A549 (cell line): Measurements from ENCODE around the gene LIAS. TPM values are rescaled to one million over a fixed set of nuclear protein-coding genes. Genes with fewer than 3 reads are reported as not detected.

Experiments
- ATAC-seq, 2 experiments: fragments of 200-7000 bp in 1 of 2; fragments of >200 bp in 1 of 2; cut with Nextera tagmentation in 1 of 2; cut with Tn5 transposase in 1 of 2; 3 replicates each; pipeline versions ENCODE4 v1.8.0 to v1.9.1; 2018 to 2020; ENCODE audit warnings: mild to moderate bottlenecking in 1 of 2, moderate library complexity in 1 of 2
- CTCF ChIA-PET: fragments of 300-600 bp; sonication (Branson Sonifier 250); formaldehyde crosslinking; extraction: SDS; loops from one replicate; lab custom pipeline; 2021; ENCODE audit warnings: antibody characterized with exemption, inconsistent platforms; lab: Yijun Ruan, JAX
- POLR2A ChIA-PET: fragments of 350-600 bp; formaldehyde crosslinking; extraction: SDS; loops from one replicate; lab custom pipeline; 2021; ENCODE audit warnings: antibody characterized with exemption, inconsistent platforms; lab: Yijun Ruan, JAX
- DNase-seq, 2 experiments: peaks; one replicate each; pipeline versions ENCODE4 v3.0.0 to v3.0.0-alpha.2; 2011 to 2016; ENCODE audit warnings: low read depth in 1 of 2, low spot score in 1 of 2
- FAIRE-seq: peaks from 2 replicates; lab custom pipeline; 2011; peaks lifted over from hg19 to GRCh38; lab: Jason Lieb, UNC
- H3K27ac ChIP-seq, 2 experiments: fragments of >200 bp; sonication (Bioruptor Twin); formaldehyde crosslinking; 3 replicates each; pipeline ENCODE4 v1.5.1; 2016 to 2017
- H3K4me1 ChIP-seq: fragments of >200 bp; sonication (Bioruptor Twin); formaldehyde crosslinking; 3 replicates; pipeline ENCODE4 v1.6.1; 2016
- H3K4me2 ChIP-seq: fragments of >200 bp; sonication (Bioruptor Twin); formaldehyde crosslinking; 3 replicates; pipeline ENCODE4 v1.6.1; 2016
- H3K4me3 ChIP-seq: fragments of >200 bp; sonication (Bioruptor Twin); formaldehyde crosslinking; 3 replicates; pipeline ENCODE4 v1.5.1; 2016
- H3K9me3 ChIP-seq: fragments of >200 bp; sonication (Bioruptor Twin); formaldehyde crosslinking; 3 replicates; pipeline ENCODE4 v1.6.1; 2016
- E2F6 ChIP-seq: IDR thresholded peaks from 2 replicates; pipeline ENCODE4 v1.6.1; 2012; ENCODE audit warnings: low read depth, borderline replicate concordance
- ELK1 ChIP-seq: fragments of 150-350 bp; IDR thresholded peaks from 2 replicates; pipeline ENCODE4 v1.6.1; 2014; ENCODE audit warnings: low read depth, mild to moderate bottlenecking, low read length
- FOSL2 ChIP-seq, 2 experiments: fragments of 450-650 bp in 1 of 2; fragments of >200 bp in 1 of 2; sonication (Bioruptor Twin) in 1 of 2; formaldehyde crosslinking; IDR thresholded peaks; 2 replicates each; pipeline versions ENCODE4 v1.5.0 to v1.6.1; 2016 to 2020; ENCODE audit warnings: mild to moderate bottlenecking in 1 of 2, moderate library complexity in 1 of 2
- HOXB5 ChIP-seq: fragments of 250-450 bp; sonication (Bioruptor Pico); IDR thresholded peaks from 2 replicates; pipeline ENCODE4 v1.5.0; 2020; ENCODE audit warnings: mild to moderate bottlenecking, moderate library complexity
- JUN ChIP-seq, 2 experiments: fragments of >200 bp; sonication (Bioruptor Twin); formaldehyde crosslinking; IDR thresholded peaks; 2 replicates in 1 of 2; 3 replicates in 1 of 2; pipeline ENCODE4 v1.6.1; 2016 to 2017
- MAX ChIP-seq: IDR thresholded peaks from 2 replicates; pipeline ENCODE4 v1.6.1; 2012
- MAZ ChIP-seq: fragments of 150-350 bp; IDR thresholded peaks from 2 replicates; pipeline ENCODE4 v1.6.1; 2014; ENCODE audit warnings: antibody characterized with exemption, low read depth, low read length, borderline replicate concordance
- PBX3 ChIP-seq: IDR thresholded peaks from 2 replicates; pipeline ENCODE4 v1.6.1; 2012
- POLR2A ChIP-seq: IDR thresholded peaks from 2 replicates; pipeline ENCODE4 v1.6.1; 2012; ENCODE audit warnings: mild to moderate bottlenecking, low read length
- SMC3 ChIP-seq: fragments of >200 bp; sonication (Bioruptor Twin); formaldehyde crosslinking; IDR thresholded peaks from 3 replicates; pipeline ENCODE4 v1.6.1; 2018; ENCODE audit warnings: inconsistent platforms
- ZFP36 ChIP-seq: fragments of 450-650 bp; IDR thresholded peaks from 2 replicates; pipeline ENCODE4 v1.6.1; 2014; ENCODE audit warnings: borderline replicate concordance; ENCODE audit not compliant: partially characterized antibody
- ZNF302 ChIP-seq: fragments of 250-450 bp; sonication (Bioruptor Pico); IDR thresholded peaks from 2 replicates; pipeline ENCODE4 v1.9.0; 2021; ENCODE audit warnings: inconsistent platforms, mild to moderate bottlenecking, moderate library complexity
- WGBS: methylation state at CpG from one replicate; pipeline ENCODE4 v1.1.6; 2017; ENCODE audit errors: missing lambda C conversion rate; 5-methylcytosine and 5-hydroxymethylcytosine counted together
- polyA plus RNA-seq, 4 experiments: library from polyadenylated mRNA; depleted of rRNA in 3 of 4; stranded (reverse); fragments of >200 nt; fragmentation: RNase III in 1 of 4; extraction: RNeasy Plus Mini Kit Qiagen cat#74134 plus additional on column Dnase treatment in 1 of 4; gene quantifications; 2 replicates in 3 of 4; 3 replicates in 1 of 4; pipeline ENCODE4 v1.2.3, GENCODE V29; 2011 to 2017
- small RNA-seq, 6 experiments: library from RNA; depleted of rRNA; stranded (forward); fragments of <200 nt; gene quantifications; one replicate each; pipeline ENCODE3, GENCODE V24; 2012

Gene LIAS
- polyA plus RNA-seq, 2 of the 4 experiments (the other 2 are of a cell fraction): 11.3 to 22.3 TPM

GRCh38 chr4:39527296-39528060 is 68.6 kb downstream of the LIAS start, which contains the start of gene UGDH (continued):
- TF ChIP-seq ELK1 (no peak), SMC3 (peak; percentile 15; the same call in 1 of the 3 replicates), MAZ (0 out of 2 replicates have a peak, but pooled peaks have one; percentile 36)

- POLR2A ChIA-PET: interaction anchor here (1.0 to 3.5 kb wide), 11 partner anchors 8 to 170 kb away, joined by 3 to 35 read pairs (median 8); partner anchors contain the start of genes LIAS, RPL9 and UBE2K
- no peak for FAIRE-seq
- Histone ChIP-seq H3K9me3 (peaks cover 26% of the 10 kb centered on the region), H3K4me3 (peak overlapping the region; percentile 92), H3K4me2 (peak overlapping the region; percentile 73), H3K4me1 (peaks cover 5% of the 10 kb centered on the region; the same call in 1 of the 3 replicates), H3K27ac (peak overlapping the region; percentile 86 to 94)
- CTCF ChIA-PET: interaction anchor here (1.0 kb wide), 1 partner anchor 52 kb away, joined by 3 read pairs; no protein-coding TSS in a partner anchor
- peak in 1 of 2 experiments; percentile 64 for DNase-seq
- peak; percentile 70 for ATAC-seq
- WGBS: under 1% methylated on average over 8 of the region's 21 CpGs
- 0 out of 2 replicates have a peak, but pooled peaks have one; percentile 36 for TF ChIP-seq E2F6
- 0 out of 2 replicates have a peak, but pooled peaks have one; percentile 35 for TF ChIP-seq MAX
- TF ChIP-seq FOSL2 (IDR thresholded peaks at IDR 0.05): no peak
- TF ChIP-seq FOSL2 (CRISPR knock-in tag; IDR thresholded peaks at IDR 0.05): 0 out of 2 replicates have a peak, but pooled peaks have one; percentile 22
- TF ChIP-seq ZFP36: no peak
- TF ChIP-seq HOXB5 (CRISPR knock-in tag): no peak
- 0 out of 3 replicates have a peak, but pooled peaks have one; percentile 0 for TF ChIP-seq SMC3
- TF ChIP-seq MAZ: no peak
- TF ChIP-seq JUN (IDR thresholded peaks at IDR 0.05): 0 out of 5 replicates have a peak, but pooled peaks of 1 of the 2 experiments have one; percentile 14
- TF ChIP-seq PBX3: no peak
- peak; percentile 21 for TF ChIP-seq POLR2A
- no peak for TF ChIP-seq ZNF302 (CRISPR knock-in tag)
- TF ChIP-seq, all 56 proteins: peak for 6
These were observed 69.2 kb downstream of the LIAS start for GRCh38 chr4:39528061-39528465.

Small RNA genes lying within 50 kb of the gene (small RNA-seq; reads per million reads assigned to genes)
- gene MIR5591 (0 reads per million in 6 experiments), gene RF00019 (0 reads per million in 6 experiments)

Other genes with a start within 250 kb of the LIAS start
- gene RFC1, start 92.7 kb upstream of the LIAS start, polyA plus RNA-seq (2011; rRNA removed): 33.2 and 46.5 TPM in 2 replicates
- 24.5 to 28.1 TPM (median 25.5 TPM) in 3 replicates for gene RFC1, start 92.7 kb upstream of the LIAS start, polyA plus RNA-seq (2017; fragmentation: RNase III; extraction: RNeasy Plus Mini Kit Qiagen cat#74134 plus additional on column Dnase treatment)
- gene KLB, start 52.1 kb upstream of the LIAS start, polyA plus RNA-seq (2011; rRNA removed): 0.87 and 0.97 TPM in 2 replicates
- 0.49 to 0.57 TPM (median 0.51 TPM) in 3 replicates for gene KLB, start 52.1 kb upstream of the LIAS start, polyA plus RNA-seq (2017; fragmentation: RNase III; extraction: RNeasy Plus Mini Kit Qiagen cat#74134 plus additional on column Dnase treatment)
- gene RPL9, start 134 bp upstream of the LIAS start, polyA plus RNA-seq (2011; rRNA removed): 897 and 1,263 TPM in 2 replicates
- 785 to 851 TPM (median 786 TPM) in 3 replicates for gene RPL9, start 134 bp upstream of the LIAS start, polyA plus RNA-seq (2017; fragmentation: RNase III; extraction: RNeasy Plus Mini Kit Qiagen cat#74134 plus additional on column Dnase treatment)
- 417 and 610 TPM in 2 replicates for gene UGDH, start 68.4 kb downstream of the LIAS start, polyA plus RNA-seq (2011; rRNA removed)
- gene UGDH, start 68.4 kb downstream of the LIAS start, polyA plus RNA-seq (2017; fragmentation: RNase III; extraction: RNeasy Plus Mini Kit Qiagen cat#74134 plus additional on column Dnase treatment): 597 to 691 TPM (median 679 TPM) in 3 replicates
- 81.3 and 109 TPM in 2 replicates for gene SMIM14, start 179.8 kb downstream of the LIAS start, polyA plus RNA-seq (2011; rRNA removed)
- 14.9 to 21.4 TPM (median 20.5 TPM) in 3 replicates for gene SMIM14, start 179.8 kb downstream of the LIAS start, polyA plus RNA-seq (2017; fragmentation: RNase III; extraction: RNeasy Plus Mini Kit Qiagen cat#74134 plus additional on column Dnase treatment)
- 116 and 130 TPM in 2 replicates for gene UBE2K, start 239.1 kb downstream of the LIAS start, polyA plus RNA-seq (2011; rRNA removed)
- gene UBE2K, start 239.1 kb downstream of the LIAS start, polyA plus RNA-seq (2017; fragmentation: RNase III; extraction: RNeasy Plus Mini Kit Qiagen cat#74134 plus additional on column Dnase treatment): 89.3 to 117 TPM (median 103 TPM) in 3 replicates